HL-60 (cell line): ENCODE data around the gene ETV7.

Experiments
- GABPA ChIP-seq: IDR thresholded peaks from 2 replicates; pipeline ENCODE4 v1.6.1; 2012; ENCODE audit warnings: low read depth
- POLR2AphosphoS5 ChIP-seq: IDR thresholded peaks from 2 replicates; pipeline ENCODE4 v1.6.1; 2012; ENCODE audit warnings: low read depth
- SPI1 ChIP-seq: IDR thresholded peaks from 2 replicates; pipeline ENCODE4 v1.6.1; 2012; ENCODE audit warnings: low read depth, mild to moderate bottlenecking, borderline replicate concordance
- TF ChIP-seq, protein P1 (sequence below): IDR thresholded peaks from one replicate; pipeline ENCODE4 v1.5.1; 2011; ENCODE audit warnings: low read length, control low read depth, inconsistent platforms; ENCODE audit not compliant: insufficient read depth
- TF ChIP-seq, protein P2 (sequence below): IDR thresholded peaks from 2 replicates; pipeline ENCODE4 v1.6.1; 2012; ENCODE audit warnings: low read depth; ENCODE audit not compliant: insufficient replicate concordance

DNA sequence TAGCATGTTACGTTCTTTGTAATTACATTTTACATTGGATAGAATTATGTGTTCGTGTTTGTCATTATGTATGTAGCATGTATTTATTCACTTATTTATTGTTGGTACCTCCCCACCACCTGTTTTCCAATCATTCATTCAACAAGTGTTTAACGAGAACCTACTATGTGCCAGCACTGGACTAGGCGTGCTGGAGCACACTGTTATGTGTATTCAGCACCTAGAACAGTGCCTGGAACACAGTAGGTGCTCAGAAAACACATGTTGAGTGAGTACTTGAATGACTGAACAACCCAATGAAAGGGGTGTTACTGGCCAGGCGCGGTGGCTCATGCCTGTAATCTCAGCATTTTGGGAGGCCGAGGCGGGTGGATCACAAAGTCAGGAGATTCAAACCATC lies 11.3 kb downstream of the ETV7 start:
- TF ChIP-seq, protein P1, sequence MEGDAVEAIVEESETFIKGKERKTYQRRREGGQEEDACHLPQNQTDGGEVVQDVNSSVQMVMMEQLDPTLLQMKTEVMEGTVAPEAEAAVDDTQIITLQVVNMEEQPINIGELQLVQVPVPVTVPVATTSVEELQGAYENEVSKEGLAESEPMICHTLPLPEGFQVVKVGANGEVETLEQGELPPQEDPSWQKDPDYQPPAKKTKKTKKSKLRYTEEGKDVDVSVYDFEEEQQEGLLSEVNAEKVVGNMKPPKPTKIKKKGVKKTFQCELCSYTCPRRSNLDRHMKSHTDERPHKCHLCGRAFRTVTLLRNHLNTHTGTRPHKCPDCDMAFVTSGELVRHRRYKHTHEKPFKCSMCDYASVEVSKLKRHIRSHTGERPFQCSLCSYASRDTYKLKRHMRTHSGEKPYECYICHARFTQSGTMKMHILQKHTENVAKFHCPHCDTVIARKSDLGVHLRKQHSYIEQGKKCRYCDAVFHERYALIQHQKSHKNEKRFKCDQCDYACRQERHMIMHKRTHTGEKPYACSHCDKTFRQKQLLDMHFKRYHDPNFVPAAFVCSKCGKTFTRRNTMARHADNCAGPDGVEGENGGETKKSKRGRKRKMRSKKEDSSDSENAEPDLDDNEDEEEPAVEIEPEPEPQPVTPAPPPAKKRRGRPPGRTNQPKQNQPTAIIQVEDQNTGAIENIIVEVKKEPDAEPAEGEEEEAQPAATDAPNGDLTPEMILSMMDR: no peak
- no peak for TF ChIP-seq POLR2AphosphoS5
- TF ChIP-seq, protein P2, sequence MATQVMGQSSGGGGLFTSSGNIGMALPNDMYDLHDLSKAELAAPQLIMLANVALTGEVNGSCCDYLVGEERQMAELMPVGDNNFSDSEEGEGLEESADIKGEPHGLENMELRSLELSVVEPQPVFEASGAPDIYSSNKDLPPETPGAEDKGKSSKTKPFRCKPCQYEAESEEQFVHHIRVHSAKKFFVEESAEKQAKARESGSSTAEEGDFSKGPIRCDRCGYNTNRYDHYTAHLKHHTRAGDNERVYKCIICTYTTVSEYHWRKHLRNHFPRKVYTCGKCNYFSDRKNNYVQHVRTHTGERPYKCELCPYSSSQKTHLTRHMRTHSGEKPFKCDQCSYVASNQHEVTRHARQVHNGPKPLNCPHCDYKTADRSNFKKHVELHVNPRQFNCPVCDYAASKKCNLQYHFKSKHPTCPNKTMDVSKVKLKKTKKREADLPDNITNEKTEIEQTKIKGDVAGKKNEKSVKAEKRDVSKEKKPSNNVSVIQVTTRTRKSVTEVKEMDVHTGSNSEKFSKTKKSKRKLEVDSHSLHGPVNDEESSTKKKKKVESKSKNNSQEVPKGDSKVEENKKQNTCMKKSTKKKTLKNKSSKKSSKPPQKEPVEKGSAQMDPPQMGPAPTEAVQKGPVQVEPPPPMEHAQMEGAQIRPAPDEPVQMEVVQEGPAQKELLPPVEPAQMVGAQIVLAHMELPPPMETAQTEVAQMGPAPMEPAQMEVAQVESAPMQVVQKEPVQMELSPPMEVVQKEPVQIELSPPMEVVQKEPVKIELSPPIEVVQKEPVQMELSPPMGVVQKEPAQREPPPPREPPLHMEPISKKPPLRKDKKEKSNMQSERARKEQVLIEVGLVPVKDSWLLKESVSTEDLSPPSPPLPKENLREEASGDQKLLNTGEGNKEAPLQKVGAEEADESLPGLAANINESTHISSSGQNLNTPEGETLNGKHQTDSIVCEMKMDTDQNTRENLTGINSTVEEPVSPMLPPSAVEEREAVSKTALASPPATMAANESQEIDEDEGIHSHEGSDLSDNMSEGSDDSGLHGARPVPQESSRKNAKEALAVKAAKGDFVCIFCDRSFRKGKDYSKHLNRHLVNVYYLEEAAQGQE: peak; percentile 35
- TF ChIP-seq SPI1: no peak
- no peak for TF ChIP-seq GABPA
